ENCODE measurements around the gene HPSE2.

DNA sequence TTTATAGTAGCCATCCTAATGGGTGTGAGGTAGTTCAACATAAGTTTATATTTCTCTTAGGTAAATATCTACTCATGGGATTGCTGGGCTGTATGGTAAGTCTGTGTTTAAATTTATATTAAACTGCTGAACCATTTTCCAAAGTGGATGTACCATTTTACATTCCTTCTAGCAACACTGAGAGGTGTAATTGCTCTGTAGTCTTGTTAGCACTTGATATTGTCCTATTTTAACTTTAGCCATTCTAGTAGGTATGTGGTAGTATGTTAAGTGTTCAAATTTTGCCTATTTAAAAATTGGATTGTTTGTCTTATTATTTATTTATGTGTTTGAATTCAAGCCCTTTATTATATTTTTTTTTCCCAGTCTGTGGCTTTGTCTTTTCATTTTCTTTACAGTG, 786.4 kb downstream of the HPSE2 start:
- TF ChIP-seq POLR2A (IDR thresholded peaks at IDR 0.05), result no peak
- TF ChIP-seq, protein P1, sequence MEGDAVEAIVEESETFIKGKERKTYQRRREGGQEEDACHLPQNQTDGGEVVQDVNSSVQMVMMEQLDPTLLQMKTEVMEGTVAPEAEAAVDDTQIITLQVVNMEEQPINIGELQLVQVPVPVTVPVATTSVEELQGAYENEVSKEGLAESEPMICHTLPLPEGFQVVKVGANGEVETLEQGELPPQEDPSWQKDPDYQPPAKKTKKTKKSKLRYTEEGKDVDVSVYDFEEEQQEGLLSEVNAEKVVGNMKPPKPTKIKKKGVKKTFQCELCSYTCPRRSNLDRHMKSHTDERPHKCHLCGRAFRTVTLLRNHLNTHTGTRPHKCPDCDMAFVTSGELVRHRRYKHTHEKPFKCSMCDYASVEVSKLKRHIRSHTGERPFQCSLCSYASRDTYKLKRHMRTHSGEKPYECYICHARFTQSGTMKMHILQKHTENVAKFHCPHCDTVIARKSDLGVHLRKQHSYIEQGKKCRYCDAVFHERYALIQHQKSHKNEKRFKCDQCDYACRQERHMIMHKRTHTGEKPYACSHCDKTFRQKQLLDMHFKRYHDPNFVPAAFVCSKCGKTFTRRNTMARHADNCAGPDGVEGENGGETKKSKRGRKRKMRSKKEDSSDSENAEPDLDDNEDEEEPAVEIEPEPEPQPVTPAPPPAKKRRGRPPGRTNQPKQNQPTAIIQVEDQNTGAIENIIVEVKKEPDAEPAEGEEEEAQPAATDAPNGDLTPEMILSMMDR (IDR thresholded peaks at IDR 0.05), result no peak

Data from sigmoid colon (tissue), 3 donors.